Inferior parietal cortex (tissue), 1 donor: ENCODE results near the gene ATP8B3.
"Not testable (repeated sequence)": the region's sequence is repeated elsewhere in the genome, so short reads cannot be mapped to it uniquely, and the experiment has no call there.

Experiments
- DNase-seq: peaks from one replicate; pipeline ENCODE4 v3.0.0-alpha.2; 2016; ENCODE audit errors: extremely low spot score

Gene ATP8B3

GRCh38 chr19:1815605-1816529 is 3.8 kb upstream of the ATP8B3 start:
- DNase-seq: no peak

DNA sequence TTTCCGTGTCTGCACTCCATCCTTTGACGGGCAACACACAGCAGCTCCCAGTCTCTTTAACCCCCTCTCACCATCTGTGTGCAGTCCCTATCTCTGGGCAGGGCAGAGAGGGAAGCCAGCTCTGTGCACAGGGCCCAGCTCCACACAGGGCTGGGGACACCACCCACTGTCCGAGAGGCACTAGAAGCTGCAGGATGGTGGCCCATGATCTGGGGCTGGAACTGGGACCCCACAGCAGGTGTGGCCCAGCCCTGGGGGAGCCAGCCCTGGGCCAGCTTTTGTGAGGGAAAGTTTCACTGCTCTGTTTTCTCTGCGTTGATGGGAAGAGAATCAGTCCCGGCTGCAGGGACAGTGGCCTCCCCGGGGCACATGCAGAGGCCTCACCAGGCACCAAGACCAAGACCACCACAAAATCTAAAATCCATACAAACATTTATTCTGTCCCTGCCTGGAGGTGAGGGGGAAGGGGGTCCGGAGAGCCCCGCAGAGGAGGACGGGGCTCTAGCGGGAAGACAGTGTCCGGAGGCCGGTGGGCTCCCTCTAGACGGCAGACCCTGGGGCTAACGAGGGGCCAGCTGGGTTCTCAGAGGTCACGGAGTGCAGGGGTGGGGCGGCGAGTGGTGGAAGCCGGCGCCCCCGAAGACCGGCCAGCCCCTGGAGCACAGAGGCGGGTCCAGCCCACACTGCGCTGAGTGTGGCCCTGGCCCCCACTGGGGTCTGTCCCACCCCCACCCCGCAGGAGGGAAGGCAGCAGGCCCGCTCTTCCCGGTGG is 2.9 kb upstream of the ATP8B3 start:
- DNase-seq: no peak

- DNase-seq: no peak
Measured at GRCh38 chr19:1814391-1814790, 2.3 kb upstream of the ATP8B3 start.

DNA sequence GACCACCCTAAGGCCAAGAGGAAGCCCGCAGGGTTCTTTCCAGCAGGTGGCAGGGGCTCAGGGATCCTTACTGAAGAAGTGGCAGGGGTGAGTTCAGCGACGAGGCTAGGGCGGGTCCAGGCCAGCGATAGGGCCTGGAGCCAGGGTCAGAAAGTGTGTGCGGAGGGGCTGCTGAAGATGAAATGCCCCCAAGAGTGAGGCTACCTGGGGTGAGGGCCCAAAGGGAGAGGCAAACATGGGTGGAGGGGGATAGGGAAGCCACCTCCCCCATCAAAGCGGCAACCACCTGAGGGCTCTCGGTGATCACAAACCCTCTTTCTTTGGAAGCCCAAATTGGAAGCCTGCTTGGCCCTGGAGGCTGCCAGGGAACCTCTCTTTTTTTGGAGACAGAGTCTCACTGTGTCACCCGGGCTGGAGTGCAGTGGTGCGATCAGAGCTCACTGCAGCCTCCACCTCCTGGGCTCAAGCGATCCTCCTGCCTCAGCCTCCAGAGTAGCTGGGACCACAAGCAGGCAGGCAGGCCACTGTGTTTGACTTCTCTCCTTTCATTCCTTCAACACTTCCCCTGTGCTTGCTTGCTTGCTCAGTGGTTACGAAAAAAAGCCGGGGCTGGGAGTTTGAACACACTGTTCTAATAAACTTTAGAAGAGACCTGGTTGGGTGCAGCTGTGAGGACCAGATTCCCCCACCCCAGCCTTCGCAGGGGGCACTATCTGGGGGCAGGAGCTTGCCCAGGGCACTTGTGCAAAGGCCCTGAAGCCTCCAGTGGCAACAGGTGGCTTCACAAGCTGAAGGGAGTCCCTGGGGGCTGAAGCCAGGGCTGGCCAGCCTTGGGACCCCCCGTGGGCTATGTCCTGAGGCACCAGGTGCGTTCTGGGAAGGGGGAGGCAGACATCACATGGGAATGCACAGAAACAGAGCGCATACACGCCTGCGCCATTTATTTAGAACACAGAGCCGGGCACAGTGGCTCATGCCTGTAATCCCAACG is 1.4 kb upstream of the ATP8B3 start:
- no peak for DNase-seq

GRCh38 chr19:1812426-1813191 is 533 bp upstream of the ATP8B3 start:
- peak; percentile 70 for DNase-seq

DNA sequence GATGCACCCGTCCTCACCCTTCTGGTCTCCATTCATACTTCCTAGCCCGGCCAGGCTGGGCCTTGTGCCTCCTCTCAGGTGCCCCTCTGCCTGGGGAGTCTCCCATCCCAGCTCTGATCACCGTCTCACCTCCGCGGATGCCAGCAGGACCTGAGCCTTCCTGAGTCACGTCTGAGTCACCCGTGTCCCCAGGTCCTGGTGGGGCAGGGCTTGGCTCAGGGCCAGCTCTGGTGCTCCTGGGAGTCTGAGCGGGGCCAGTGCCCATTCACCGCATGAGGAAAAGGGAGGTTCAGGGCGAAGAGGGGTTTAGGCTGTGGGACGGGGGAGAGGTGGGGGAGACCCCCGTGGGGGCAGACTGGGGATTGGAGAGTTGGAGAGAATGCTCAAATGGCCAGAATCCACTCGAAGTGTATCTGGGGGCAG is 593 bp downstream of the ATP8B3 start:
- no peak for DNase-seq

DNA sequence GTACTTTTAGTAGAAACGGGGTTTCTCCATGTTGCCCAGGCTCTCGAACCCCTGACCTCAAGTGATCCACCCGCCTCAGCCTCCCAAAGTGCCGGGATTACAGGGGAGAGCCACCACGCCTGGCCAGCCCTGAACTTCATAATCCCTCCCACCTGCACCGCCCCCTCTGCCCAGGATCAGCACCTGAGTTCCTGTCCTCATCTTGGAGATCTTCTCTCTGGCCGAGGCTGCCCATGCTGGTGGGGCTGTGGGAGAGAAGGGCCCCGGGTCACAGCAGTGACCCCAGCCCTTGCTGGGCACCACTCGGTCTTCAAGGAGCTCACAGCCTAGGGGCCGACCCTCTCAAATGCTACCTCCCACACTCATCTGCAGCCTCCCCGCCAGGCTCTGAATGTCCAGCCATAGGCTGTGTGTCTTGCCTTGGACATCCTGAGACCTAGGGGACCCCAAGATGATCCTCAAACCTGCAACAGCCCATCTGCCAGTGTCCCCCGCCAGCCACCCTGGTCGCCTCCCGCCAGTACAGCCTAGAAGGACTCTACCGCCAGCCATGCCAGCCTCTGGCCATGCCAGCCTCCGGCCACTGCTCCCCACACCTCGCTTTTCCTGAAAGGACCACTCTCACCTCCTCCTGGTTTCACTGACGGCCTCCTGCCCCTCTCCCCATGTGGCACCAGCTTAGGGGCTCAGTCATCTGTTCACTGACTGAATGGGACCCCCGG is 1.5 kb downstream of the ATP8B3 start:
- DNase-seq: no peak

DNA sequence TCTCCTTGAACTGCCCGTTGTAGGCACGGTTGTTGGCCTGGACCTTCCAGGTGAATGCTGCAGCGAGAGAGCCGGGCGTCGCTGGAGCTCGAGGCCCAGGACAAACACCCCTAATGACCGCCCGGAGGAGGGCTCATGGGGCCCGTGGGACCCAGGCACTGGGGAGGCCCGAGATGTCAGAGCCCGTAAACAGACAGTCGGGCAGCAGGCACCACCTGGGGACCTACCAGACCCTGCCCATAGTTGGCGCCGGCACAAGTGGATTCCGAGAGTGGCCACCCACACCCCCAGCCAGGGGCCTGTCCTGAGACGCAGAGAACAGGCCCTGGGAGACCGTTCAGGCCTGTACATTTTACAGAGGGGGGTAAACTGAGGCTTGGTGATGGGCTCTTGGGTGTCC is 2.4 kb downstream of the ATP8B3 start:
- no peak for DNase-seq

DNA sequence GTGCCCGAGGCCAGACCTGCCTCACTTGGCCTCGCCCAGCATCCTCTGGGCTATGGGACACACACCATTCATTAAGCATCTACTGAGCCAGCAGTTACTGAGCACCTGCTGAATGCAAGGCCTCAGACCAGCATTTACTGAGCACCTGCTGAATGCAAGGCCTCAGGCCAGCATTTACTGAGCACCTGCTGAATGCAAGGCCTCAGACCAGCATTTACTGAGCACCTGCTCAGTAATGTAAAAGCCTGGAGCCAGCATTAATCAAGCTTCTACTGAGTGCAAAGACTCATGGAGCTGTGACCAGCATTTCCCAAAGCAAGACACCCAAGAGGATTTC is 3.7 kb downstream of the ATP8B3 start:
- no peak for DNase-seq

GRCh38 chr19:1807695-1808394 is 4.2 kb downstream of the ATP8B3 start:
- no peak for DNase-seq

GRCh38 chr19:1807030-1807694 is 4.9 kb downstream of the ATP8B3 start:
- no peak for DNase-seq

GRCh38 chr19:1806184-1807029 is 5.7 kb downstream of the ATP8B3 start:
- no peak for DNase-seq

DNA sequence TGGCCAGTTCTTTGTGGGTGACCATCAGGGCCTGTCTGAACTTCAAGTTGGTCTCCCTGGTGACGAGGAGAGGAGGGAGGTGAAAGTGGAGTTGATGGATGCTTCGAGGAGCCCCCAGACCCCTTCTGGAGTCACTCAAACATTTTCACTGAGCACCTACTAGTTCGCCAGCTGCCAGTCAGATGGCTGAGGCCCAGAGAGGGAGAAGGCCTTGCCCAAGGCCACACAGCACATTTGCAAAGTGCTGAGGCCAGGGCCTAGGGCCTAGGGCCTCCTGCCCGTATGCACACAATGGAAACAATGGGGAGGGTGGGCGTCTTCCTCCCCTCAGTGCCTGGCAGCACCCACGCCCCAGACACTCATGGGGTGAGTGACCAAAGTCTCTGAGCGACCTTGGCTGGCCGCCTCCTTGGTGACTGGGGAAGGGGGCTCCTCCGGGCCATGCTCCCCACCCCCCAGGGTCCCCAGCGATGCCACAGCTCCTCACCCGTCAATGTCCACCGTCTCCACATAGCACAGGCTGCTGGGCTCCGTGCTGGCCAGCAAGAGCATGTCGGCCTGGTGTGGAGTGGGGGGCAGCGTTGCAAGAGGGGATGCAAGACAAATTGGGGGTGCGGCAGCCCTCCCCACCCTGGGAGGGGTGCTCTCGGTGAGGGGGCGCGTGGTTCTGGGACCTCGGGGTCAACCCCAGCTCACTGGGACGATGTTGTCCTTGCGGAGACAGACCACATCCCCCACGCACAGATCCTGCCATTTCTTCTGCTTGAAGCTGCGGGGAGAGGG is 6.5 kb downstream of the ATP8B3 start:
- DNase-seq: no peak

DNA sequence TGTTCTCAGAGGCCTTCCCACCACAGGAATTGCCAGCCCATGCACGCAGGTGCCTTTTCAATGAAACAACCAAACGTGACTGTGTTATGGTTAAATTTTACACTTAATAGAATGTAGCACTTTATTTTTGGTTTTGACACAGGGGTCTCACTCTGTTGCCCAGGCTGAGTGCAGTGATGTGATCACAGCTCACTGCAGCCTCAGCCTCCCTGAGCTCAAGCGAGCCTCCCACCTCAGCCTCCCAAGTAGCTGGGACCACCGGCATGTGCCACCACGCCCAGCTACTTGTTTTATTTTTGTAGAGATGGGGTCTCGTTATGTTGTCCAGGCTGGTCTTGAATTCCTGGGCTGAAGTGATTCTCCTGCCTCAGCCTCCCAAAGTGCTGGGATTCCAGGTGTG is 7.2 kb downstream of the ATP8B3 start:
- no peak for DNase-seq

DNA sequence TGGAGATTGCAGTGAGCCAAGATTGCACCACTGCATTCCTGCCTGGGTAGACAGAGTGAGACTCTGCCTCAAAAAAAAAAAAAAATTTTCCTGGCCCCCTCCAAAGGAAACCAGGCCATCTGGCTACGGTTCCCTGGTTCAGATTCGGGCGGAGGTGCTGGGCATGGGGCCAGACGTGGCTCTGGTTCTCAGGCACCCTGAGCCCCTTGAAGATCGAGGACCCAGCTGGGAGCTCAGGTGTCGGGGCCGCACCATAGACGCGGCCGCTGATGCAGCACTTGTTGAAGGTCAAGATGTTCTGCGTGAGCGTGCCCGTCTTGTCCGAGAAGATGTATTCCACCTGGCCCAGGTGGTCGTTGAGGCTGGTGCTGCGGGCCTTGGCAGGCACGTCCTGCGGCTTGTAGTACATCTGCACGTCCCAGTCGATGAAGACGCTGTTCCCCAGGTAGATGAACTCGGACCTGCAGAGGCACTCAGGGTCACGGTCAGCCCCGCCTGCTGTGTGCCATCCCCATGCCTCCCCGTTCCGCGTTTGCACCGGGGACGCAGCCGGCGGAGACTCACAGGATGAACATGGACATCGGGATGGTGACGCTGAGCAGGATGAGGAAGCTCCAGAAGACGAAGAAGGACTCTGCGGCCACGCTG is 12.3 kb downstream of the ATP8B3 start:
- DNase-seq: no peak

DNA sequence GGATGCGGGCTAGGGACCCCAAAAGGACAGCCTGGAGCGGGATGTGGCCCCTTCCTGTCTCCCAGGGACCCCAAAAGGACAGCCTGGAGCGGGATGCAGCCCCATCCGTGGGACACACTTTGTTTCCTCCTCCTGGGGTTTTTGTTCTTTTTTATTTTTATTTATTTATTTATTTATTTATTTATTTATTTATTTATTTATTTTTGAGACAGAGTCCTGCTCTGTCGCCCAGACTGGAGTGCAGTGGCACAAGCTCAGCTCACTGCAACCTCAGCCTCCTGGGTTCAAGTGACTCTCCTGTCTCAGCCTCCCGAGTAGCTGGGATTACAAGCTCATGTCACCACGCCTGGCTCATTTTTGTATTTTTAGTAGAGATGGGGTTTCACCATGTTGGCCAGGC is 14.8 kb downstream of the ATP8B3 start:
- not testable (repeated sequence) for DNase-seq
